HepG2 (cell line): ENCODE measurements around the gene CNNM2.

Experiments used
- AGO2 ChIP-seq: fragments of 200-400 bp; formaldehyde crosslinking; optimal IDR thresholded peaks from 2 replicates; pipeline ENCODE3; 2017; ENCODE audit warnings: mild to moderate bottlenecking, low read depth, low read length, moderate library complexity
- CREB1 ChIP-seq, 2 experiments: fragments of 450-650 bp in 1 of 2; IDR thresholded peaks; 2 replicates each; pipeline ENCODE4 v1.6.1; 2016 to 2017; ENCODE audit warnings: control low read depth in 1 of 2, mild to moderate bottlenecking in 1 of 2, missing compliant biosample characterization in 1 of 2, missing genetic modification characterization in 1 of 2
- FIP1L1 ChIP-seq: fragments of 200-400 bp; formaldehyde crosslinking; IDR thresholded peaks from 2 replicates; pipeline ENCODE4 v1.6.1; 2018; ENCODE audit warnings: low read depth, mild to moderate bottlenecking, low read length, moderate library complexity, borderline replicate concordance; ENCODE audit not compliant: insufficient read depth
- MEF2D ChIP-seq: sonication (generic); formaldehyde crosslinking; IDR thresholded peaks from 2 replicates; pipeline ENCODE4 v1.5.1; 2020; ENCODE audit warnings: mild to moderate bottlenecking, missing genetic modification reagents
- POLR2AphosphoS5 ChIP-seq: IDR thresholded peaks from 2 replicates; pipeline ENCODE4 v1.6.1; 2012; ENCODE audit warnings: low read depth, low read length
- REST ChIP-seq, 2 experiments: IDR thresholded peaks; 2 replicates each; pipeline ENCODE4 v1.6.1; 2011 to 2012; ENCODE audit warnings: low read length in 2 of 2, borderline replicate concordance in 1 of 2, low read depth in 1 of 2, mild to moderate bottlenecking in 1 of 2, moderate library complexity in 1 of 2
- RFXAP ChIP-seq: sonication (generic); formaldehyde crosslinking; IDR thresholded peaks from 2 replicates; pipeline ENCODE4 v1.4.0; 2020; ENCODE audit warnings: missing genetic modification reagents, borderline replicate concordance
- SRSF9 ChIP-seq: fragments of 200-400 bp; formaldehyde crosslinking; IDR thresholded peaks from 2 replicates; pipeline ENCODE4 v1.6.1; 2018; ENCODE audit warnings: borderline replicate concordance, mild to moderate bottlenecking, low read depth, low read length; ENCODE audit not compliant: insufficient read depth, poor library complexity, severe bottlenecking
- TP53 ChIP-seq: sonication (generic); formaldehyde crosslinking; conservative IDR thresholded peaks from 2 replicates; pipeline ENCODE4 v1.4.0; 2020; ENCODE audit warnings: missing genetic modification reagents
- ZXDC ChIP-seq: sonication (generic); formaldehyde crosslinking; IDR thresholded peaks from 2 replicates; pipeline ENCODE4 v1.5.0; 2020; ENCODE audit warnings: mild to moderate bottlenecking, missing genetic modification reagents
- TF ChIP-seq, protein P1 (sequence below): sonication (generic); formaldehyde crosslinking; conservative IDR thresholded peaks from 2 replicates; pipeline ENCODE4 v1.8.0; 2022; ENCODE audit warnings: missing genetic modification reagents
- TF ChIP-seq, protein P2 (sequence below): IDR thresholded peaks from 2 replicates; pipeline ENCODE4 v1.6.1; 2012; ENCODE audit warnings: low read length, improper control_type of control experiment
- TF ChIP-seq, protein P3 (sequence below): sonication (generic); formaldehyde crosslinking; IDR thresholded peaks from 2 replicates; pipeline ENCODE4 v1.4.0; 2020; ENCODE audit warnings: missing genetic modification reagents, mild to moderate bottlenecking, borderline replicate concordance

DNA sequence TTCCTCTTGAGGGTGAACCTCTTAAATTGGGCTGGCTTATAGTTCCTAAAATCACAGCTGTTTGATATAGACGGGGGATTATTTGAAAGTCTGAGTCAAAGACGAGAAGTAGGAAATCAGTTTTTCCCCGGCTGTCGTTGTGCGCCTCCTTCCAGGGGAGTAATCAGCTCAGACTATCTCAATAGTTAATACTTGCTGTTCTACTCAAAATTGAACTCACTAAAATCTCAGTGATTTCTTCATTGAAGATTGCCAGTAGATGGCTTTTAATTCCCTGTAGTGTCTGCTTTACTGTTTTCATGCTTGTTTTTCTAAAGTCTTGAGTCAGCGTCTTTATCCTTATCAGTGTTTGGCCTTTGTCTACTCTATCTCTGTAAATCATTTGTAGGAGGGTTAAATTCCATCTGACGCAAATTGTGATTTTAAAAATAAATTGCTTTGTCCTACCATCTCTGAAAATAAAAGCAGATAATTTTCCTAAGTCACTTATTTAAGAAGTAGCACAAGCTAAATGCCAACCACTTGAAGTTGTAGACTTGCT, 47.3 kb downstream of the CNNM2 start:
- TF ChIP-seq AGO2: no peak
- TF ChIP-seq POLR2AphosphoS5: no peak
- no peak for TF ChIP-seq RFXAP (CRISPR knock-in tag)
- TF ChIP-seq MEF2D (CRISPR knock-in tag): no peak
- TF ChIP-seq, protein P1, sequence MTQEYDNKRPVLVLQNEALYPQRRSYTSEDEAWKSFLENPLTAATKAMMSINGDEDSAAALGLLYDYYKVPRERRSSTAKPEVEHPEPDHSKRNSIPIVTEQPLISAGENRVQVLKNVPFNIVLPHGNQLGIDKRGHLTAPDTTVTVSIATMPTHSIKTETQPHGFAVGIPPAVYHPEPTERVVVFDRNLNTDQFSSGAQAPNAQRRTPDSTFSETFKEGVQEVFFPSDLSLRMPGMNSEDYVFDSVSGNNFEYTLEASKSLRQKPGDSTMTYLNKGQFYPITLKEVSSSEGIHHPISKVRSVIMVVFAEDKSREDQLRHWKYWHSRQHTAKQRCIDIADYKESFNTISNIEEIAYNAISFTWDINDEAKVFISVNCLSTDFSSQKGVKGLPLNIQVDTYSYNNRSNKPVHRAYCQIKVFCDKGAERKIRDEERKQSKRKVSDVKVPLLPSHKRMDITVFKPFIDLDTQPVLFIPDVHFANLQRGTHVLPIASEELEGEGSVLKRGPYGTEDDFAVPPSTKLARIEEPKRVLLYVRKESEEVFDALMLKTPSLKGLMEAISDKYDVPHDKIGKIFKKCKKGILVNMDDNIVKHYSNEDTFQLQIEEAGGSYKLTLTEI (CRISPR knock-in tag): no peak
- TF ChIP-seq TP53 (CRISPR knock-in tag): no peak
- TF ChIP-seq ZXDC (CRISPR knock-in tag): no peak
- no peak for TF ChIP-seq FIP1L1
- TF ChIP-seq REST (IDR thresholded peaks at IDR 0.05; ENCODE audit: borderline replicate concordance in 1 of 2, low read depth in 1 of 2, low read length in 2 of 2): no peak
- TF ChIP-seq, protein P2, sequence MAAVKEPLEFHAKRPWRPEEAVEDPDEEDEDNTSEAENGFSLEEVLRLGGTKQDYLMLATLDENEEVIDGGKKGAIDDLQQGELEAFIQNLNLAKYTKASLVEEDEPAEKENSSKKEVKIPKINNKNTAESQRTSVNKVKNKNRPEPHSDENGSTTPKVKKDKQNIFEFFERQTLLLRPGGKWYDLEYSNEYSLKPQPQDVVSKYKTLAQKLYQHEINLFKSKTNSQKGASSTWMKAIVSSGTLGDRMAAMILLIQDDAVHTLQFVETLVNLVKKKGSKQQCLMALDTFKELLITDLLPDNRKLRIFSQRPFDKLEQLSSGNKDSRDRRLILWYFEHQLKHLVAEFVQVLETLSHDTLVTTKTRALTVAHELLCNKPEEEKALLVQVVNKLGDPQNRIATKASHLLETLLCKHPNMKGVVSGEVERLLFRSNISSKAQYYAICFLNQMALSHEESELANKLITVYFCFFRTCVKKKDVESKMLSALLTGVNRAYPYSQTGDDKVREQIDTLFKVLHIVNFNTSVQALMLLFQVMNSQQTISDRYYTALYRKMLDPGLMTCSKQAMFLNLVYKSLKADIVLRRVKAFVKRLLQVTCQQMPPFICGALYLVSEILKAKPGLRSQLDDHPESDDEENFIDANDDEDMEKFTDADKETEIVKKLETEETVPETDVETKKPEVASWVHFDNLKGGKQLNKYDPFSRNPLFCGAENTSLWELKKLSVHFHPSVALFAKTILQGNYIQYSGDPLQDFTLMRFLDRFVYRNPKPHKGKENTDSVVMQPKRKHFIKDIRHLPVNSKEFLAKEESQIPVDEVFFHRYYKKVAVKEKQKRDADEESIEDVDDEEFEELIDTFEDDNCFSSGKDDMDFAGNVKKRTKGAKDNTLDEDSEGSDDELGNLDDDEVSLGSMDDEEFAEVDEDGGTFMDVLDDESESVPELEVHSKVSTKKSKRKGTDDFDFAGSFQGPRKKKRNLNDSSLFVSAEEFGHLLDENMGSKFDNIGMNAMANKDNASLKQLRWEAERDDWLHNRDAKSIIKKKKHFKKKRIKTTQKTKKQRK: no peak
- TF ChIP-seq CREB1 (IDR thresholded peaks at IDR 0.05): no peak
- TF ChIP-seq CREB1 (CRISPR knock-in tag; IDR thresholded peaks at IDR 0.05): no peak
- TF ChIP-seq SRSF9: no peak
- TF ChIP-seq, protein P3, sequence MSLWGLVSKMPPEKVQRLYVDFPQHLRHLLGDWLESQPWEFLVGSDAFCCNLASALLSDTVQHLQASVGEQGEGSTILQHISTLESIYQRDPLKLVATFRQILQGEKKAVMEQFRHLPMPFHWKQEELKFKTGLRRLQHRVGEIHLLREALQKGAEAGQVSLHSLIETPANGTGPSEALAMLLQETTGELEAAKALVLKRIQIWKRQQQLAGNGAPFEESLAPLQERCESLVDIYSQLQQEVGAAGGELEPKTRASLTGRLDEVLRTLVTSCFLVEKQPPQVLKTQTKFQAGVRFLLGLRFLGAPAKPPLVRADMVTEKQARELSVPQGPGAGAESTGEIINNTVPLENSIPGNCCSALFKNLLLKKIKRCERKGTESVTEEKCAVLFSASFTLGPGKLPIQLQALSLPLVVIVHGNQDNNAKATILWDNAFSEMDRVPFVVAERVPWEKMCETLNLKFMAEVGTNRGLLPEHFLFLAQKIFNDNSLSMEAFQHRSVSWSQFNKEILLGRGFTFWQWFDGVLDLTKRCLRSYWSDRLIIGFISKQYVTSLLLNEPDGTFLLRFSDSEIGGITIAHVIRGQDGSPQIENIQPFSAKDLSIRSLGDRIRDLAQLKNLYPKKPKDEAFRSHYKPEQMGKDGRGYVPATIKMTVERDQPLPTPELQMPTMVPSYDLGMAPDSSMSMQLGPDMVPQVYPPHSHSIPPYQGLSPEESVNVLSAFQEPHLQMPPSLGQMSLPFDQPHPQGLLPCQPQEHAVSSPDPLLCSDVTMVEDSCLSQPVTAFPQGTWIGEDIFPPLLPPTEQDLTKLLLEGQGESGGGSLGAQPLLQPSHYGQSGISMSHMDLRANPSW (CRISPR knock-in tag): no peak
